Right kidney (tissue), 1 donor: ENCODE measurements around the gene CD74.

ENCODE experiments used
- DNase-seq: peaks from one replicate; pipeline ENCODE4 v3.0.0-alpha.2; 2016

Gene CD74

GRCh38 chr5:150397782-150398721 lies 14.7 kb downstream of the CD74 start:
- no peak for DNase-seq

GRCh38 chr5:150397146-150397781 lies 15.4 kb downstream of the CD74 start:
- DNase-seq: no peak

DNA sequence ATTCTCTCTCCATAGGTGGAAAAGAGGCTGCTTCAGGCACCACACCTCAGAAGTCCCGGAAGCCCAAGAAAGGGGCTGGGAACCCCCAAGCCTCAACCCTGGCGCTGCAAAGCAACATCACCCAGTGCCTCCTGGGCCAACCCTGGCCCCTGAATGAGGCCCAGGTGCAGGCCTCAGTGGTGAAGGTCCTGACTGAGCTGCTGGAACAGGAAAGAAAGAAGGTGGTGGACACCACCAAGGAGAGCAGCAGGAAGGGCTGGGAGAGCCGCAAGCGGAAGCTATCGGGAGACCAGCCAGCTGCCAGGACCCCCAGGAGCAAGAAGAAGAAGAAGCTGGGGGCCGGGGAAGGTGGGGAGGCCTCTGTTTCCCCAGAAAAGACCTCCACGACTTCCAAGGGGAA lies 16.4 kb downstream of the CD74 start:
- DNase-seq: no peak

GRCh38 chr5:150395688-150395975 lies 17.1 kb downstream of the CD74 start:
- no peak for DNase-seq

DNA sequence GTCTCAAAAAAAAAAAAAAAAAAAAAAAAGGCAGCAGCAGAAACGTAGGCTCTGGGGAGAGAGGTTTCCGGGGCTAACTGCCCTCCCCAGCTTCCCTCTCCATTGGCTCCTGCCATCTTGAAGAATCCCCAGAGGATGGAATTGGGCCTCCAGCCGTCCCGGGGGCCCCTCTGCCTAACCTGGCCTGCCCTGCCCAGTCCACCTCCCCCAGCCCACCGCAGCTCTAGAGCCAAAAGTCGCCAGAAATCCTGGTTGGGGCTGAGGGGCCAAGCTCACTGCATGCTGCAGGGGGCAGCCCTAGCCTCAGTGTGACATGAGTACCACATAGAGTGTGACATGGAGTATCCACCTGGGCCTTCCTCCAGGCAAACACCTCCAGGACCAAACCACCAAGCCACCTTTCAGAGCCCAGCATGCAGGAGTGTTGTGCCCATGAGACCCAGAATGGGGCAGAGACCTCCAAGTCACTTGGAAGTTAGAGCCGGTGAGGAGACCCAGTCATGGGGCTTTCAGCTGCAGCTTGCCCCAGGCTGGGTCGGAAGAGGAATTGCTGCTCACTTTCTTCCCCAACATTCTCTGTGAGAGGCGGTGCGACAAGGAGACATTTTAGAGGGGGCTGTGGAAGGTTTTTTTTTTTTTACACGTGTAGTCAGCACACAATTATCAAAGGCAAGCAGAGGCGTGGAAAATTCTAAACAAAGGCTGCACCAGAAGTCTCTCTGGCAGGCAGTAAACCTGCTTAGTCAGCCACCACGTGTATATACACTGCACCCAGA lies 17.6 kb downstream of the CD74 start:
- DNase-seq: no peak

GRCh38 chr5:150394131-150394530 lies 18.6 kb downstream of the CD74 start:
- no peak for DNase-seq

DNA sequence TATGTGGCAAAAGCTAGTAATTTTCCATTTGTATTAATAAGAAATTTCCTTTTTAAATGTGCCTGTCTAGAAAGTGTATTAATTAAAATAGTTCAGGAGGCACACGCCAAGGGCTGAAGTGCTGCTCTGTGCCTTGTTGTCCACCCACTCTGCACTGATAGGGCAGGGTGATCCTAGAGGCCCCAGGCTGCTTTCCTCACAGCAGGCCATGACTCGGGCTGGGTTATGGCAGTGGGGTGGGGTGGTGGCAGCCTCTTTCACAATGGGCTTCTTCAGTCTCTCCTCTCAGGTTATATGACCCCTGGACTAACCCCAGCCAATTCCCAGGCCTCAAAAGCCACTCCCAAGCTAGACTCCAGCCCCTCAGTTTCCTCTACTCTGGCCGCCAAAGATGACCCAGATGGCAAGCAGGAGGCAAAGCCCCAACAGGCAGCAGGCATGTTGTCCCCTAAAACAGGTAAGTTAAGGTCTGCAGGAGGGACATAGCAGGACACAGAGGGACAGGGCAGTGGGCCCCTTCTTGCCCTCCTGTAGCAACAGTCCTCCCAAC lies 19.5 kb downstream of the CD74 start:
- no peak for DNase-seq

GRCh38 chr5:150392680-150393079 lies 20.0 kb downstream of the CD74 start:
- no peak for DNase-seq

DNA sequence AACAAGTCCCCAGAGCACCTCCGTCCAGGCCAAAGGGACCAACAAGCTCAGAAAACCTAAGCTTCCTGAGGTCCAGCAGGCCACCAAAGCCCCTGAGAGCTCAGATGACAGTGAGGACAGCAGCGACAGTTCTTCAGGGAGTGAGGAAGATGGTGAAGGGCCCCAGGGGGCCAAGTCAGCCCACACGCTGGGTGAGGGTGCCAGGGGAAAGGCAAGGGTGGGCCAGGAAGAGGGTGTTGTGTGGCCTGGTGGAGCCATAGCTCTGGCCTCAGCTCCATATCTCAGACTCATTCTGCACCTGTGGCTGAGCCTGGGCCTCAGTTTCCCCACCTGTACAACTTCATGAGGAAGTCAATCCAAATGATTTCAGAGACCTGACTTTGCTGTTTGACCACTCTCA lies 20.7 kb downstream of the CD74 start:
- no peak for DNase-seq

DNA sequence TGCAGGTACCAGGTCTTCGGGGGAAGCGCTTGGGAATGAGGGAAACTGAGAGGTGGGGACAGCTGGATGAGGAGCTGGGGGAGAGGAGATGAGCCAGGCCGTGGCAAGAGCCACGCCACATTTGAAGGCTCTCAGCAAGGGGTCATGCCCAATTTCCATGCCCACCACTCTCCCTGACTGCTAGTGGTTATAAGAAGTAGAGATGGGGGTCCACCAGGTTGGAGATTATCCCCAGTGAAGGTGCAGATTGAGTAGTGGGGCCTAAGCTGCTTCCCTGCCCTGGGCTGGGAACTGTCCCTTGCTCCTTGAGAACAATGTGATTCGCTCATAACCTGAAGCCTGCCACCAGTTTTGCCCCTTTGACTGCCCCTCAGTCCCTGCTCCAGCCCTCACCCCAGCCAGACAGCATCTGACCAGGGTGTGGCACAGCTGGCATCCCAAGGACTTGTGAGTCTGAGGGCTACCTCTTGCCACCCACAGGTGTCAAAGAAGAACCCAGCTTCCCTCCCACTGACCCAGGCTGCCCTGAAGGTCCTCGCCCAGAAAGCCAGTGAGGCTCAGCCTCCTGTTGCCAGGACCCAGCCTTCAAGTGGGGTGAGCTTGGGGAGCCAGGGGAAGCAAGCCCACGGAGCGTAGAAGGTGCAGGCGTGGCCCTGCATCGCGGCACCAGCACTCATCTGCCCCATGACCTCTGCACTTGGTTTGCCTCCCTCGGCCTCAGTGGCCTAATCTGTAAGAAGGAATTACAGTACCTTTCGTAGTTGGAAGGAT lies 21.5 kb downstream of the CD74 start:
- DNase-seq: no peak

- no peak for DNase-seq
Observed at GRCh38 chr5:150389531-150390266, 23.0 kb downstream of the CD74 start.

- no peak for DNase-seq
Observed at GRCh38 chr5:150386024-150386855, 26.5 kb downstream of the CD74 start.

- DNase-seq: no peak
Observed at GRCh38 chr5:150384701-150385100, 28.0 kb downstream of the CD74 start.

DNA sequence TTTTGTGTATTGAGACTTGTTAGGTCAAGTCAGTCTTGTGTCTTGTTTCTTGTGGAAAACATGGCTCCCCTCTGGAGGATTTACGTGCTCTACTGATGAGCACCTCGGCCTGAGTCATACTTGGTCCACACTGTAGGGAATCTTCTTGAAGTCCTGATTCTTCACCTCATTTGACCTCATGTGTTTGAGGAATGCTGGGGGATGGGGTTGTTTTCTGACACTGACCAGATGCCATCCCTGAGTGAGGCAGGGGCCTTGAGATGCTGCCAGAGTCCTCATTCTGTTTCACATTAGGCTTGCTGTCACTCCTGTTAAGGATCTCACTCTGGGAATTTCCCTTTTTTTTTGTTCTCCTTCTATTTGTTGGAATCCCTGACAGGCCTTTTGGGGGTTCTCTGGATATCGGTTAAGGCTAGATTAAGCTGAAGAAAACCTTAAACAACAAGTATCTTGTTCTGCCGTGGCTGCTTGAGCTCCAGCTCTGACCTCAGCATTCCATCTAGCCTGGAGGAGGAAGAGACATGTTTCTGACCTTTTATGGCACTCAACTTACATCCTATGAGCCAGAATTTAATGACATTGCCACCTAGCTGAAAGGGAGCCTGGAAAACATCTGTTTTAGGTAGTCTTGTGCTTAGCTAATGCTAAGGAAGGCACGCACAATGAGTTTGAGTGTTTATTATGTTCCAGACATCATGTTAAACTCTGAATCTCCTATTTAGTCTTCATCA lies 34.6 kb downstream of the CD74 start:
- no peak for DNase-seq

- no peak for DNase-seq
Observed at GRCh38 chr5:150376799-150377771, 35.6 kb downstream of the CD74 start.

DNA sequence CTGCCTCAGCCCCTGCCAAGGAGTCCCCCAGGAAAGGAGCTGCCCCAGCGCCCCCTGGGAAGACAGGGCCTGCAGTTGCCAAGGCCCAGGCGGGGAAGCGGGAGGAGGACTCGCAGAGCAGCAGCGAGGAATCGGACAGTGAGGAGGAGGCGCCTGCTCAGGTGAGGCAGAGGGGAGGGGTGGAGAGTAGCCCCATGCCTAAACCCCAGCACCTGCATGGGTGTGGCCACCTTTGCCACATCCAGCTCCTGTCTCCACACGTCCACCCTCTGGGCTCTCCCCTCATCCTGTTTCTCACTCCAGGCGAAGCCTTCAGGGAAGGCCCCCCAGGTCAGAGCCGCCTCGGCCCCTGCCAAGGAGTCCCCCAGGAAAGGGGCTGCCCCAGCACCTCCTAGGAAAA lies 38.1 kb downstream of the CD74 start:
- DNase-seq: no peak

GRCh38 chr5:150372639-150373038 lies 40.1 kb downstream of the CD74 start:
- no peak for DNase-seq

- DNase-seq: no peak
Observed at GRCh38 chr5:150368526-150368925, 44.2 kb downstream of the CD74 start.

DNA sequence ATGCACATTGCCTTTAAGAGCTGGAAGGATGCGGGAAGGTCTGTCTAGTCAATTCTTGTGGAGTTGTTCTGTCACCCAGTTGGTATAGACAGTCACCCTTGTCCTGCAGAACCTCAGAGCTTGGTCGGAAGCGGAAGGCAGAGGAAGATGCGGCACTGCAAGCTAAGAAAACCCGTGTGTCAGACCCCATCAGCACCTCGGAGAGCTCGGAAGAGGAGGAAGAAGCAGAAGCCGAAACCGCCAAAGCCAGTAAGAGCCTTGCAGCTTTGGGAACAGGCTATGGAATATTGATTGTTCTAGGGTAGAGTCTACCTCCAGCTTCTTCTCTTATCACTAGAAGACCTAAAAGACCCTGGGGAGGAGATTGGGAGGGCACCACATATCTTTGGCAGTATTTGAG lies 48.7 kb downstream of the CD74 start:
- DNase-seq: no peak
